GM23338 (cell line): ENCODE measurements around the gene VPS35. TPM values are rescaled to one million over a fixed set of nuclear protein-coding genes. Genes with fewer than 3 reads are reported as not detected.

Experiments
- ATAC-seq: fragments of 200-7000 bp; cut with Tn5 transposase; 3 replicates; pipeline ENCODE4 v1.9.1; 2020
- DNase-seq: peaks from one replicate; pipeline ENCODE4 v3.0.0-alpha.2; 2015; ENCODE audit warnings: low spot score
- H2AFZ ChIP-seq: fragments of 200-600 bp; sonication (generic); 2 replicates; pipeline ENCODE4 v1.8.0; 2016; ENCODE audit warnings: antibody characterized with exemption, mild to moderate bottlenecking, moderate library complexity
- H3F3A ChIP-seq: fragments of 200-600 bp; sonication (generic); replicated peaks from 2 replicates; pipeline ENCODE4 v1.8.0; 2017; ENCODE audit warnings: antibody characterized with exemption, mixed run types, low read depth
- H3K27ac ChIP-seq: fragments of 200-600 bp; sonication (generic); 2 replicates; pipeline ENCODE4 v1.6.1; 2016; ENCODE audit warnings: low read depth
- H3K27me3 ChIP-seq: fragments of 200-600 bp; sonication (generic); 2 replicates; pipeline ENCODE4 v1.8.0; 2016; ENCODE audit warnings: mild to moderate bottlenecking, mixed run types, moderate library complexity; ENCODE audit not compliant: insufficient read depth
- H3K36me3 ChIP-seq: fragments of 200-600 bp; sonication (generic); 2 replicates; pipeline ENCODE4 v1.8.0; 2016; ENCODE audit warnings: mild to moderate bottlenecking; ENCODE audit not compliant: insufficient read depth
- H3K4me1 ChIP-seq: fragments of 200-600 bp; sonication (generic); 2 replicates; pipeline ENCODE4 v1.8.0; 2016; ENCODE audit warnings: mild to moderate bottlenecking, moderate library complexity; ENCODE audit not compliant: insufficient read depth
- H3K4me2 ChIP-seq: fragments of 200-600 bp; sonication (generic); 2 replicates; pipeline ENCODE4 v1.7.1; 2017; ENCODE audit warnings: mixed run types
- H3K4me3 ChIP-seq: fragments of 200-600 bp; sonication (generic); 2 replicates; pipeline ENCODE4 v1.6.1; 2016; ENCODE audit warnings: mixed run types
- H3K79me2 ChIP-seq: fragments of 200-600 bp; sonication (generic); replicated peaks from 2 replicates; pipeline ENCODE4 v1.8.0; 2017; ENCODE audit warnings: mild to moderate bottlenecking; ENCODE audit not compliant: insufficient read depth
- H3K9me2 ChIP-seq: fragments of 200-600 bp; sonication (generic); 2 replicates; pipeline ENCODE4 v1.8.0; 2017; ENCODE audit not compliant: insufficient read depth
- H4K20me1 ChIP-seq: fragments of 200-600 bp; sonication (generic); replicated peaks from 2 replicates; pipeline ENCODE4 v1.8.0; 2017; ENCODE audit warnings: mild to moderate bottlenecking; ENCODE audit not compliant: insufficient read depth
- H3K27ac Mint-ChIP-seq: 2 replicates; pipeline ENCODE4 v1.8.0; 2020; ENCODE audit warnings: inconsistent platforms, mild to moderate bottlenecking, moderate library complexity, mixed read lengths
- H3K27me3 Mint-ChIP-seq: 3 replicates; pipeline ENCODE4 v1.8.0; 2022; ENCODE audit warnings: low read depth, mild to moderate bottlenecking, moderate library complexity, mixed read lengths, inconsistent platforms; ENCODE audit not compliant: insufficient read depth, poor library complexity
- H3K36me3 Mint-ChIP-seq: 3 replicates; pipeline ENCODE4 v1.8.0; 2021; ENCODE audit warnings: low read depth, mild to moderate bottlenecking, inconsistent platforms, moderate library complexity, mixed read lengths
- H3K4me1 Mint-ChIP-seq: 3 replicates; pipeline ENCODE4 v1.8.0; 2020; ENCODE audit warnings: mild to moderate bottlenecking, inconsistent platforms, mixed read lengths
- H3K4me3 Mint-ChIP-seq: 3 replicates; pipeline ENCODE4 v1.8.0; 2021; ENCODE audit warnings: moderate library complexity, mild to moderate bottlenecking, inconsistent platforms, mixed read lengths
- H3K9me3 Mint-ChIP-seq: 3 replicates; pipeline ENCODE4 v1.8.0; 2020; ENCODE audit warnings: moderate library complexity, mild to moderate bottlenecking, inconsistent platforms, mixed read lengths
- CREB1 ChIP-seq: fragments of 250-450 bp; sonication (Bioruptor Pico); IDR thresholded peaks from 2 replicates; pipeline ENCODE4 v1.5.0; 2020; ENCODE audit warnings: low read depth, mild to moderate bottlenecking, moderate library complexity
- CTCF ChIP-seq, 2 experiments: fragments of 200-600 bp in 1 of 2; sonication (generic) in 1 of 2; conservative IDR thresholded peaks; 2 replicates each; pipeline versions ENCODE4 v1.5.1 to v1.6.1; 2016 to 2017; ENCODE audit warnings: antibody characterized with exemption in 2 of 2, low read depth in 2 of 2, mild to moderate bottlenecking in 2 of 2, moderate library complexity in 1 of 2
- EZH2 ChIP-seq: fragments of 200-600 bp; sonication (generic); IDR thresholded peaks from one replicate; pipeline ENCODE4 v1.8.0; 2017; ENCODE audit warnings: antibody characterized with exemption, mild to moderate bottlenecking, low read depth; ENCODE audit not compliant: unreplicated experiment
- NANOG ChIP-seq: IDR thresholded peaks from 2 replicates; pipeline ENCODE4 v1.6.1; 2016; ENCODE audit warnings: antibody characterized with exemption, borderline replicate concordance
- POLR2AphosphoS5 ChIP-seq: IDR thresholded peaks from 2 replicates; pipeline ENCODE4 v1.6.1; 2016; ENCODE audit warnings: antibody characterized with exemption, low read depth
- REST ChIP-seq: IDR thresholded peaks from one replicate; pipeline ENCODE4 v1.6.1; 2018; ENCODE audit warnings: antibody characterized with exemption; ENCODE audit not compliant: unreplicated experiment
- ZNF331 ChIP-seq: fragments of 250-450 bp; sonication (Bioruptor Pico); IDR thresholded peaks from 2 replicates; pipeline ENCODE4 v1.5.0; 2020; ENCODE audit warnings: low read depth, mild to moderate bottlenecking, moderate library complexity
- ZNF462 ChIP-seq: fragments of 250-450 bp; sonication (Bioruptor Pico); IDR thresholded peaks from 2 replicates; pipeline ENCODE4 v1.5.0; 2020; ENCODE audit warnings: mild to moderate bottlenecking, moderate library complexity
- polyA plus RNA-seq: library from polyadenylated mRNA; unstranded; fragments of >200 nt; fragmentation: Nextera tagmentation; extraction: Ambion mirVana; gene quantifications from 2 replicates; pipeline ENCODE4 v1.2.1, GENCODE V29; 2016
- total RNA-seq: library from RNA; depleted of rRNA; stranded (reverse); fragments of >200 nt; shearing (Covaris generic); gene quantifications from 2 replicates; pipeline ENCODE4 v1.2.3, GENCODE V29; 2014

Gene VPS35
- total and polyA plus RNA-seq, 2 experiments from 2014 or later: 31.1 to 40.0 TPM

- TF ChIP-seq ZNF462 (CRISPR knock-in tag): no peak
Observed at GRCh38 chr16:46728806-46729205, 39.8 kb upstream of the VPS35 start (continued).

- Mint-ChIP-seq H3K27me3 (peaks cover 4% of the 10 kb centered on the region), H3K9me3 (peaks cover 14% of the 10 kb centered on the region), H3K36me3 (no peaks in the 10 kb centered on the region), H3K4me1 (no peaks in the 10 kb centered on the region), H3K27ac (no peak overlapping the region), H3K4me3 (no peak overlapping the region)
- H2AFZ ChIP-seq: no peak overlapping the region
- H4K20me1 ChIP-seq: no peaks in the 10 kb centered on the region
- H3K4me2 ChIP-seq: no peak overlapping the region
- no peak overlapping the region for H3K4me3 ChIP-seq
- ATAC-seq (no peak), DNase-seq (no peak)
- H3K4me1 ChIP-seq: no peaks in the 10 kb centered on the region
- H3K9me2 ChIP-seq: no peaks in the 10 kb centered on the region
- no peaks in the 10 kb centered on the region for H3K79me2 ChIP-seq
- H3K36me3 ChIP-seq: no peaks in the 10 kb centered on the region
- H3F3A ChIP-seq: no peaks in the 10 kb centered on the region
- no peak overlapping the region for H3K27ac ChIP-seq
- no peaks in the 10 kb centered on the region for H3K27me3 ChIP-seq
- TF ChIP-seq REST (no peak), POLR2AphosphoS5 (no peak), CTCF (conservative IDR thresholded peaks at IDR 0.05; ENCODE audit: low read depth in 2 of 2) (no peak), CREB1 (CRISPR knock-in tag) (no peak), EZH2 (no peak), NANOG (no peak), ZNF331 (CRISPR knock-in tag) (no peak)
Observed at GRCh38 chr16:46727630-46728029, 38.7 kb upstream of the VPS35 start.
